Neuronal stem cell (in vitro differentiated cells): ENCODE data around the gene SLC35E1.
A peak's percentile ranks its signal among the peaks of the same experiment; 100 is the strongest.

Source experiments
- DNase-seq: peaks from one replicate; pipeline ENCODE4 v3.0.0-alpha.2; 2013; ENCODE audit warnings: low spot score
- H2AFZ ChIP-seq: one replicate; pipeline ENCODE4 v1.6.1; 2013; ENCODE audit warnings: mild to moderate bottlenecking, low read length, inconsistent platforms
- H2AK5ac ChIP-seq: 2 replicates; pipeline ENCODE4 v1.6.1; 2013; ENCODE audit warnings: low read depth, mild to moderate bottlenecking, inconsistent platforms, low read length, moderate library complexity, mixed read lengths
- H2BK120ac ChIP-seq: 2 replicates; pipeline ENCODE4 v1.6.1; 2013; ENCODE audit warnings: low read depth, mild to moderate bottlenecking, inconsistent platforms, low read length, moderate library complexity, mixed read lengths
- H2BK12ac ChIP-seq: one replicate; pipeline ENCODE4 v1.6.1; 2013; ENCODE audit warnings: low read length, inconsistent platforms
- H2BK15ac ChIP-seq: 2 replicates; pipeline ENCODE4 v1.6.1; 2013; ENCODE audit warnings: mild to moderate bottlenecking, low read length, inconsistent platforms, mixed read lengths
- H2BK5ac ChIP-seq: one replicate; pipeline ENCODE4 v1.6.1; 2013; ENCODE audit warnings: inconsistent platforms, mild to moderate bottlenecking, low read length, moderate library complexity
- H3K14ac ChIP-seq: one replicate; pipeline ENCODE4 v1.6.1; 2013; ENCODE audit warnings: low read length, inconsistent platforms
- H3K18ac ChIP-seq: 2 replicates; pipeline ENCODE4 v1.6.1; 2013; ENCODE audit warnings: low read length, inconsistent platforms
- H3K23ac ChIP-seq: 2 replicates; pipeline ENCODE4 v1.6.1; 2013; ENCODE audit warnings: low read depth, mild to moderate bottlenecking, mixed read lengths, low read length, inconsistent platforms; ENCODE audit not compliant: poor library complexity
- H3K27ac ChIP-seq: replicated peaks from 3 replicates; pipeline ENCODE4 v1.5.1; 2013; ENCODE audit warnings: low read length, inconsistent platforms
- H3K27me3 ChIP-seq, 3 experiments: 2 replicates each; pipeline ENCODE4 v1.6.1; 2013; ENCODE audit warnings: low read length in 3 of 3, mild to moderate bottlenecking in 2 of 3, inconsistent platforms in 1 of 3, low read depth in 1 of 3, mixed read lengths in 1 of 3, moderate library complexity in 1 of 3; ENCODE audit not compliant: control insufficient read depth in 3 of 3, insufficient read depth in 3 of 3
- H3K36me3 ChIP-seq, 2 donors: replicated peaks in 1 of 2; 2 replicates each; pipeline ENCODE4 v1.6.1; 2013; ENCODE audit warnings: low read length in 2 of 2; ENCODE audit not compliant: control insufficient read depth in 2 of 2, insufficient read depth in 2 of 2
- H3K4ac ChIP-seq: 2 replicates; pipeline ENCODE4 v1.6.1; 2013; ENCODE audit warnings: inconsistent platforms, mild to moderate bottlenecking, low read length, moderate library complexity
- H3K4me1 ChIP-seq, 2 donors: 1 replicate in 1 of 2; 2 replicates in 1 of 2; pipeline ENCODE4 v1.6.1; 2013; ENCODE audit warnings: low read length in 2 of 2, low read depth in 1 of 2; ENCODE audit not compliant: control insufficient read depth in 2 of 2, insufficient read depth in 1 of 2
- H3K4me2 ChIP-seq: one replicate; pipeline ENCODE4 v1.6.1; 2013; ENCODE audit warnings: mild to moderate bottlenecking, low read length, inconsistent platforms; ENCODE audit not compliant: insufficient read depth, poor library complexity, severe bottlenecking
- H3K4me3 ChIP-seq, 2 donors: 2 replicates each; pipeline ENCODE4 v1.5.1; 2013; ENCODE audit warnings: low read length in 2 of 2, mild to moderate bottlenecking in 2 of 2, inconsistent platforms in 1 of 2, moderate library complexity in 1 of 2
- H3K79me1 ChIP-seq: one replicate; pipeline ENCODE4 v1.6.1; 2013; ENCODE audit warnings: low read depth, mild to moderate bottlenecking, inconsistent platforms, low read length, moderate library complexity
- H3K9ac ChIP-seq: one replicate; pipeline ENCODE4 v1.6.1; 2013; ENCODE audit warnings: mild to moderate bottlenecking, low read depth, low read length, inconsistent platforms; ENCODE audit not compliant: poor library complexity
- H3K9me3 ChIP-seq, 2 donors: replicated peaks in 1 of 2; 2 replicates each; pipeline versions ENCODE3 to v1.6.1; 2013; ENCODE audit warnings: low read length in 2 of 2, mild to moderate bottlenecking in 2 of 2, inconsistent platforms in 1 of 2, low read depth in 1 of 2, mixed read lengths in 1 of 2, moderate library complexity in 1 of 2; ENCODE audit not compliant: control insufficient read depth in 2 of 2, insufficient read depth in 1 of 2
- H4K8ac ChIP-seq: one replicate; pipeline ENCODE4 v1.6.1; 2013; ENCODE audit warnings: low read depth, mild to moderate bottlenecking, inconsistent platforms, low read length, moderate library complexity
- H4K91ac ChIP-seq: one replicate; pipeline ENCODE4 v1.6.1; 2013; ENCODE audit warnings: low read length, low read depth, mild to moderate bottlenecking, inconsistent platforms; ENCODE audit not compliant: poor library complexity
- WGBS, 2 donors: extraction: QIAGEN DNeasy Blood & Tissue Kit; methylation state at CpG; one replicate each; pipeline ENCODE4 v1.1.7; 2013; ENCODE audit warnings: missing lambda C conversion rate in 2 of 2, mixed read lengths in 1 of 2; ENCODE audit not compliant: insufficient read length in 2 of 2, insufficient replicate concordance in 1 of 2; ENCODE audit errors: extremely low coverage in 2 of 2; 5-methylcytosine and 5-hydroxymethylcytosine counted together

The SLC35E1 gene

GRCh38 chr19:16604615-16605014, 32.4 kb upstream of the SLC35E1 start:
- Histone ChIP-seq H3K18ac (no peak overlapping the region), H2AK5ac (no peak overlapping the region), H3K9me3 (no peaks in the 10 kb centered on the region), H2BK120ac (no peak overlapping the region), H3K36me3 (peaks cover 0 to 1% of the 10 kb centered on the region in 2 donors), H3K4ac (no peak overlapping the region), H3K27ac (no peak overlapping the region), H3K27me3 (no peaks in the 10 kb centered on the region), H4K8ac (no peak overlapping the region), H3K14ac (no peak overlapping the region), H3K23ac (no peak overlapping the region), H3K9ac (no peak overlapping the region), H2BK5ac (no peak overlapping the region), H2BK15ac (no peak overlapping the region), H3K4me1 (no peaks in the 10 kb centered on the region), H4K91ac (no peak overlapping the region), H3K4me3 (no peak overlapping the region), H2AFZ (no peak overlapping the region), H3K79me1 (peaks cover 31% of the 10 kb centered on the region), H3K4me2 (no peak overlapping the region), H2BK12ac (no peak overlapping the region)
- DNase-seq: no peak
- WGBS, 2 donors: no CpG with 5 or more reads among the region's 6 CpGs

- no peak overlapping the region for H2BK120ac ChIP-seq
- H3K9me3 ChIP-seq: no peaks in the 10 kb centered on the region
- H3K4me3 ChIP-seq: no peak overlapping the region
- H3K4me2 ChIP-seq: no peak overlapping the region
- no peak overlapping the region for H3K18ac ChIP-seq
- no peak overlapping the region for H3K9ac ChIP-seq
- H3K36me3 ChIP-seq: peaks cover 0 to 1% of the 10 kb centered on the region in 2 donors
- H4K8ac ChIP-seq: no peak overlapping the region
- no peak overlapping the region for H3K14ac ChIP-seq
- no peak overlapping the region for H2BK15ac ChIP-seq
- H4K91ac ChIP-seq: no peak overlapping the region
- no peaks in the 10 kb centered on the region for H3K4me1 ChIP-seq
- H2BK5ac ChIP-seq: no peak overlapping the region
- H2AK5ac ChIP-seq: no peak overlapping the region
- H3K79me1 ChIP-seq: peaks cover 34% of the 10 kb centered on the region
- no peak for DNase-seq
- no peak overlapping the region for H2AFZ ChIP-seq
- no peak overlapping the region for H3K27ac ChIP-seq
- no peaks in the 10 kb centered on the region for H3K27me3 ChIP-seq
- peak overlapping the region; percentile 57 for H3K23ac ChIP-seq
- no peak overlapping the region for H2BK12ac ChIP-seq
- WGBS, 2 donors: no CpG with 5 or more reads among the region's 3 CpGs
- H3K4ac ChIP-seq: no peak overlapping the region
Measured at GRCh38 chr19:16603090-16603489, 30.9 kb upstream of the SLC35E1 start.

- peak overlapping the region; percentile 83 for H3K9ac ChIP-seq
- no peak overlapping the region for H3K4me2 ChIP-seq
- H3K4ac ChIP-seq: no peak overlapping the region
- no peak overlapping the region for H2BK120ac ChIP-seq
- H2BK5ac ChIP-seq: peak overlapping the region; percentile 14
- H2AFZ ChIP-seq: no peak overlapping the region
- no peak for DNase-seq
- H2BK15ac ChIP-seq: no peak overlapping the region
- H3K4me3 ChIP-seq: peak overlapping the region in 1 of 2 donors; percentile 24
- no CpG with 5 or more reads among the region's 20 CpGs for WGBS, 2 donors
- no peak overlapping the region for H4K91ac ChIP-seq
- no peak overlapping the region for H3K23ac ChIP-seq
- H3K27me3 ChIP-seq: no peaks in the 10 kb centered on the region
- peak overlapping the region; percentile 1 for H3K18ac ChIP-seq
- H3K14ac ChIP-seq: peak overlapping the region; percentile 47
- H2BK12ac ChIP-seq: no peak overlapping the region
- no peaks in the 10 kb centered on the region for H3K9me3 ChIP-seq
- H2AK5ac ChIP-seq: peak overlapping the region; percentile 64
- H3K79me1 ChIP-seq: peaks cover 33% of the 10 kb centered on the region
- H3K27ac ChIP-seq: no peak overlapping the region
- H3K4me1 ChIP-seq: no peaks in the 10 kb centered on the region
- H3K36me3 ChIP-seq: peaks cover 0 to 1% of the 10 kb centered on the region in 2 donors
- H4K8ac ChIP-seq: peak overlapping the region; percentile 55
Measured at GRCh38 chr19:16601378-16602052, 29.3 kb upstream of the SLC35E1 start.

- Histone ChIP-seq H3K9ac (no peak overlapping the region), H3K23ac (no peak overlapping the region), H3K4me1 (no peaks in the 10 kb centered on the region), H3K4me2 (no peak overlapping the region), H2BK12ac (no peak overlapping the region), H2AK5ac (no peak overlapping the region), H2BK5ac (no peak overlapping the region), H3K36me3 (peaks cover 0 to 1% of the 10 kb centered on the region in 2 donors), H2AFZ (no peak overlapping the region), H3K18ac (no peak overlapping the region), H3K4me3 (no peak overlapping the region), H3K27me3 (no peaks in the 10 kb centered on the region), H3K9me3 (no peaks in the 10 kb centered on the region), H3K79me1 (peaks cover 35% of the 10 kb centered on the region), H3K14ac (no peak overlapping the region), H4K8ac (no peak overlapping the region), H2BK120ac (no peak overlapping the region), H3K4ac (no peak overlapping the region), H3K27ac (no peak overlapping the region), H4K91ac (no peak overlapping the region), H2BK15ac (no peak overlapping the region)
- no CpG with 5 or more reads among the region's 5 CpGs for WGBS, 2 donors
- no peak for DNase-seq
Measured at GRCh38 chr19:16600824-16601223, 28.6 kb upstream of the SLC35E1 start.
